Measurements from ENCODE around the gene IMPDH2. TPM values are rescaled to one million over a fixed set of nuclear protein-coding genes. Genes with fewer than 3 reads are reported as not detected.

Gene IMPDH2
- total RNA-seq, 1 donor from 2014 or later: 271 TPM

DNA sequence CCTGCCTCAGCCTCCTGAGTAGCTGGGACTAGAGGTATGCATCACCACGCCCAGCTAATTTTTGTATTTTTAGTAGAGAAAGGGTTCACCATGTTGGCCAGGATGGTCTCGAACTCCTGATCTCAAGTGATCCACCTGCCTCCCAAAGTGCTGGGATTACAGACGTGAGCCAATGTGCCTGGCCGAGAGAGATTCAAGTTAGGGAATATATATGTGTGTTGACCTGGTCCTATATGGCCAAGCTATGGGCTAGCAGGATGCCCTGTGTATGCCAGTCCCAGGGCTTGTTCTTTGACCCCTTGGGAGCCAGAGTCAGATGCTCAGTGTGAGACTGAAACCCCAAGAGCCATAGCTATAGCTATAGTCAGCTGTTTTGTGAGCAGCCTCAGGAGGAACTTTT is 5.4 kb downstream of the IMPDH2 start:
- Histone ChIP-seq H4K20me1 (ENCODE audit: low read depth) (peaks cover 12% of the 10 kb centered on the region), H3K79me2 (ENCODE audit: low read depth) (peaks cover 59% of the 10 kb centered on the region), H3K27ac (no peak overlapping the region), H3F3A (ENCODE audit: low read depth) (peaks cover 67% of the 10 kb centered on the region), H3K4me2 (no peak overlapping the region), H3K4me3 (no peak overlapping the region), H3K36me3 (no peaks in the 10 kb centered on the region), H3K27me3 (no peaks in the 10 kb centered on the region), H3K9me3 (ENCODE audit: low read depth) (no peaks in the 10 kb centered on the region), H2AFZ (replicated peaks) (no peak overlapping the region), H3K4me1 (peaks cover 25% of the 10 kb centered on the region), H3K9ac (no peak overlapping the region)
- H3K9me3 Mint-ChIP-seq: no peaks in the 10 kb centered on the region
- no peak for TF ChIP-seq EZH2phosphoT487 (IDR thresholded peaks at IDR 0.05)
- TF ChIP-seq CTCF (IDR thresholded peaks at IDR 0.05): no peak
- no peak for TF ChIP-seq EZH2 (IDR thresholded peaks at IDR 0.05)
- H3K27me3 Mint-ChIP-seq (ENCODE audit: insufficient read depth, low read depth): peaks cover 12% of the 10 kb centered on the region
- no peak for DNase-seq (ENCODE audit: low spot score)
- H3K27ac Mint-ChIP-seq: no peak overlapping the region
- peaks cover 31% of the 10 kb centered on the region for H3K4me1 Mint-ChIP-seq
- H3K36me3 Mint-ChIP-seq: peaks cover 30% of the 10 kb centered on the region
- H3K4me3 Mint-ChIP-seq: peak overlapping the region; percentile 94

GRCh38 chr3:49022688-49023171 is 6.5 kb downstream of the IMPDH2 start:
- peaks cover 8% of the 10 kb centered on the region for H3K27me3 Mint-ChIP-seq (ENCODE audit: insufficient read depth, low read depth)
- H3K4me1 Mint-ChIP-seq: peaks cover 25% of the 10 kb centered on the region
- H3K9me3 ChIP-seq (ENCODE audit: low read depth): no peaks in the 10 kb centered on the region
- H3K4me1 ChIP-seq: peaks cover 15% of the 10 kb centered on the region
- H3F3A ChIP-seq (ENCODE audit: low read depth): peaks cover 67% of the 10 kb centered on the region
- H3K27ac Mint-ChIP-seq: peak overlapping the region; percentile 91
- H3K9me3 Mint-ChIP-seq: no peaks in the 10 kb centered on the region
- peaks cover 29% of the 10 kb centered on the region for H3K36me3 Mint-ChIP-seq
- no peak for DNase-seq (ENCODE audit: low spot score)
- H3K4me3 ChIP-seq: peak overlapping the region; percentile 73
- no peaks in the 10 kb centered on the region for H3K36me3 ChIP-seq
- peak overlapping the region; percentile 93 for H3K27ac ChIP-seq
- peaks cover 49% of the 10 kb centered on the region for H3K79me2 ChIP-seq (ENCODE audit: low read depth)
- peak overlapping the region; percentile 82 for H3K4me2 ChIP-seq
- TF ChIP-seq EZH2 (IDR thresholded peaks at IDR 0.05) (no peak), CTCF (IDR thresholded peaks at IDR 0.05) (no peak), EZH2phosphoT487 (IDR thresholded peaks at IDR 0.05) (no peak)
- H3K27me3 ChIP-seq: no peaks in the 10 kb centered on the region
- peak overlapping the region; percentile 94 for H3K4me3 Mint-ChIP-seq
- peaks cover 13% of the 10 kb centered on the region for H4K20me1 ChIP-seq (ENCODE audit: low read depth)
- H3K9ac ChIP-seq: peak overlapping the region; percentile 92
- H2AFZ ChIP-seq (replicated peaks): no peak overlapping the region

- H2AFZ ChIP-seq (replicated peaks): peak within 1 kb of the TSS; percentile 44
- peak; percentile 97 for DNase-seq (ENCODE audit: low spot score)
- TF ChIP-seq EZH2 (IDR thresholded peaks at IDR 0.05) (no peak), CTCF (IDR thresholded peaks at IDR 0.05) (peak; percentile 87)
- H3K4me3 Mint-ChIP-seq: peak within 1 kb of the TSS; percentile 97
- no peaks in the 10 kb centered on the region for H3K9me3 Mint-ChIP-seq
- peaks cover 24% of the 10 kb centered on the region for H3K36me3 Mint-ChIP-seq
- no peaks in the 10 kb centered on the region for H3K27me3 ChIP-seq
- peaks cover 8% of the 10 kb centered on the region for H3K27me3 Mint-ChIP-seq (ENCODE audit: insufficient read depth, low read depth)
- peaks cover 20% of the 10 kb centered on the region for H4K20me1 ChIP-seq (ENCODE audit: low read depth)
- H3K4me2 ChIP-seq: peak within 1 kb of the TSS; percentile 82
- peak within 1 kb of the TSS; percentile 92 for H3K9ac ChIP-seq
- peaks cover 15% of the 10 kb centered on the region for H3K4me1 ChIP-seq
- H3K27ac ChIP-seq: peak within 1 kb of the TSS; percentile 93
- peak within 1 kb of the TSS; percentile 73 for H3K4me3 ChIP-seq
- no peaks in the 10 kb centered on the region for H3K36me3 ChIP-seq
- H3K79me2 ChIP-seq (ENCODE audit: low read depth): peaks cover 44% of the 10 kb centered on the region
- peaks cover 70% of the 10 kb centered on the region for H3F3A ChIP-seq (ENCODE audit: low read depth)
- H3K9me3 ChIP-seq (ENCODE audit: low read depth): no peaks in the 10 kb centered on the region
- peak within 1 kb of the TSS; percentile 97 for H3K27ac Mint-ChIP-seq
- H3K4me1 Mint-ChIP-seq: peaks cover 22% of the 10 kb centered on the region
Measured at GRCh38 chr3:49021813-49022687, 7.1 kb downstream of the IMPDH2 start, which contains the start of gene NDUFAF3. Gene NDUFAF3, plus strand, starts transcription at chr3:49022121. Its CDS starts 24 bp downstream, at chr3:49022145.

All from neural progenitor cell (in vitro differentiated cells).